ENCODE results near the gene CTAG1A. TPM values are rescaled to one million over a fixed set of nuclear protein-coding genes. Genes with fewer than 3 reads are reported as not detected.
"Not testable (repeated sequence)": the region's sequence is repeated elsewhere in the genome, so short reads cannot be mapped to it uniquely, and the experiment has no call there.

The CTAG1A gene
- total and polyA plus RNA-seq, 2 donors (not counting 1 experiment from before 2014, with no cell fraction given), result not detected

- no CpG with 5 or more reads among the region's 12 CpGs for WGBS (ENCODE audit: insufficient coverage)
- H3K4me1 Mint-ChIP-seq, result not testable (repeated sequence)
These were observed 26.2 kb downstream of the CTAG1A start for GRCh38 chrX:154611146-154611545.

GRCh38 chrX:154613586-154613985 lies 28.7 kb downstream of the CTAG1A start:
- H3K27ac ChIP-seq (ENCODE audit: low read length in 2 of 2); H3K4me2 ChIP-seq (replicated peaks; ENCODE audit: low read depth, low read length, poor library complexity, severe bottlenecking); H3K9me3 Mint-ChIP-seq (ENCODE audit: insufficient read depth); H2AFZ ChIP-seq (ENCODE audit: insufficient read depth, low read depth, low read length, poor library complexity, severe bottlenecking); intact Hi-C loops (cut with micrococcal nuclease); H3K9me3 ChIP-seq (ENCODE audit: control extremely low read depth in 1 of 3, control insufficient read depth in 2 of 3, insufficient read depth in 1 of 3, low read length in 2 of 3); H4K20me1 ChIP-seq (ENCODE audit: control insufficient read depth, insufficient read depth, low read length, poor library complexity, severe bottlenecking); DNase-seq; H3K4me3 Mint-ChIP-seq; H3K27me3 Mint-ChIP-seq; H3K4me3 ChIP-seq (ENCODE audit: control extremely low read depth in 1 of 5, extremely low read depth in 1 of 5, insufficient read depth in 1 of 5, low read depth in 2 of 5, low read length in 4 of 5); ATAC-seq (ENCODE audit: low read depth); CTCF ChIA-PET; H3K4me1 Mint-ChIP-seq; H3K79me2 ChIP-seq (ENCODE audit: control insufficient read depth, insufficient read depth, low read length); H3K27me3 ChIP-seq (replicated peaks in 1 of 4; ENCODE audit: control extremely low read depth in 1 of 4, control insufficient read depth in 3 of 4, insufficient read depth in 4 of 4, low read length in 3 of 4); H3K4me1 ChIP-seq (ENCODE audit: control insufficient read depth in 2 of 2, insufficient read depth in 2 of 2, low read length in 2 of 2); POLR2A ChIA-PET; H3K9ac ChIP-seq (ENCODE audit: low read length); H3K36me3 ChIP-seq (replicated peaks in 1 of 2; ENCODE audit: control extremely low read depth in 1 of 2, control insufficient read depth in 1 of 2, extremely low read depth in 1 of 2, insufficient read depth in 2 of 2, low read length in 1 of 2); H3K27ac Mint-ChIP-seq: not testable (repeated sequence)
- WGBS (ENCODE audit: insufficient coverage), result no CpG with 5 or more reads among the region's 12 CpGs

More at GRCh38 chrX:154611146-154611545, 26.2 kb downstream of the CTAG1A start:
- DNase-seq; H2AFZ ChIP-seq (ENCODE audit: insufficient read depth, low read depth, low read length, poor library complexity, severe bottlenecking); H3K27me3 ChIP-seq (replicated peaks in 1 of 4; ENCODE audit: control extremely low read depth in 1 of 4, control insufficient read depth in 3 of 4, insufficient read depth in 4 of 4, low read length in 3 of 4); H3K4me2 ChIP-seq (replicated peaks; ENCODE audit: low read depth, low read length, poor library complexity, severe bottlenecking); intact Hi-C loops (cut with micrococcal nuclease); H3K79me2 ChIP-seq (ENCODE audit: control insufficient read depth, insufficient read depth, low read length); H4K20me1 ChIP-seq (ENCODE audit: control insufficient read depth, insufficient read depth, low read length, poor library complexity, severe bottlenecking); H3K4me3 ChIP-seq (ENCODE audit: control extremely low read depth in 1 of 5, extremely low read depth in 1 of 5, insufficient read depth in 1 of 5, low read depth in 2 of 5, low read length in 4 of 5); H3K9me3 ChIP-seq (ENCODE audit: control extremely low read depth in 1 of 3, control insufficient read depth in 2 of 3, insufficient read depth in 1 of 3, low read length in 2 of 3); H3K4me3 Mint-ChIP-seq; H3K9me3 Mint-ChIP-seq (ENCODE audit: insufficient read depth); H3K27me3 Mint-ChIP-seq; POLR2A ChIA-PET; H3K4me1 ChIP-seq (ENCODE audit: control insufficient read depth in 2 of 2, insufficient read depth in 2 of 2, low read length in 2 of 2); H3K27ac ChIP-seq (ENCODE audit: low read length in 2 of 2); CTCF ChIA-PET; H3K9ac ChIP-seq (ENCODE audit: low read length); H3K36me3 ChIP-seq (replicated peaks in 1 of 2; ENCODE audit: control extremely low read depth in 1 of 2, control insufficient read depth in 1 of 2, extremely low read depth in 1 of 2, insufficient read depth in 2 of 2, low read length in 1 of 2); ATAC-seq (ENCODE audit: low read depth); H3K27ac Mint-ChIP-seq: not testable (repeated sequence)

- H3K4me1 ChIP-seq (ENCODE audit: control insufficient read depth in 2 of 2, insufficient read depth in 2 of 2, low read length in 2 of 2); H3K27me3 ChIP-seq (replicated peaks in 1 of 4; ENCODE audit: control extremely low read depth in 1 of 4, control insufficient read depth in 3 of 4, insufficient read depth in 4 of 4, low read length in 3 of 4); H3K4me2 ChIP-seq (replicated peaks; ENCODE audit: low read depth, low read length, poor library complexity, severe bottlenecking); H3K27ac ChIP-seq (ENCODE audit: low read length in 2 of 2); H3K4me3 Mint-ChIP-seq; DNase-seq; H3K9me3 ChIP-seq (ENCODE audit: control extremely low read depth in 1 of 3, control insufficient read depth in 2 of 3, insufficient read depth in 1 of 3, low read length in 2 of 3); H3K4me1 Mint-ChIP-seq; intact Hi-C loops (cut with micrococcal nuclease); H2AFZ ChIP-seq (ENCODE audit: insufficient read depth, low read depth, low read length, poor library complexity, severe bottlenecking); H4K20me1 ChIP-seq (ENCODE audit: control insufficient read depth, insufficient read depth, low read length, poor library complexity, severe bottlenecking); H3K9ac ChIP-seq (ENCODE audit: low read length); POLR2A ChIA-PET; ATAC-seq (ENCODE audit: low read depth); H3K36me3 ChIP-seq (replicated peaks in 1 of 2; ENCODE audit: control extremely low read depth in 1 of 2, control insufficient read depth in 1 of 2, extremely low read depth in 1 of 2, insufficient read depth in 2 of 2, low read length in 1 of 2); H3K27ac Mint-ChIP-seq; CTCF ChIA-PET; H3K79me2 ChIP-seq (ENCODE audit: control insufficient read depth, insufficient read depth, low read length); H3K4me3 ChIP-seq (ENCODE audit: control extremely low read depth in 1 of 5, extremely low read depth in 1 of 5, insufficient read depth in 1 of 5, low read depth in 2 of 5, low read length in 4 of 5); H3K9me3 Mint-ChIP-seq (ENCODE audit: insufficient read depth); H3K27me3 Mint-ChIP-seq: not testable (repeated sequence)
- WGBS (ENCODE audit: insufficient coverage), result no CpG with 5 or more reads among the region's 28 CpGs
These were observed 34.2 kb downstream of the CTAG1A start, which contains the start of gene CTAG1B for GRCh38 chrX:154619182-154619581. CTAG1B (minus strand) TSS chrX:154619282; CDS start chrX:154619218, 64 bp downstream.

GRCh38 chrX:154620767-154621414 lies 36.0 kb downstream of the CTAG1A start:
- H3K27me3 Mint-ChIP-seq, result not testable (repeated sequence)

More at GRCh38 chrX:154620767-154621414, 36.0 kb downstream of the CTAG1A start:
- WGBS (ENCODE audit: insufficient coverage), result no CpG with 5 or more reads among the region's 11 CpGs
- H3K27ac ChIP-seq (ENCODE audit: low read length in 2 of 2); H3K4me3 ChIP-seq (ENCODE audit: control extremely low read depth in 1 of 5, extremely low read depth in 1 of 5, insufficient read depth in 1 of 5, low read depth in 2 of 5, low read length in 4 of 5); POLR2A ChIA-PET; H3K27me3 ChIP-seq (replicated peaks in 1 of 4; ENCODE audit: control extremely low read depth in 1 of 4, control insufficient read depth in 3 of 4, insufficient read depth in 4 of 4, low read length in 3 of 4); H3K9me3 ChIP-seq (ENCODE audit: control extremely low read depth in 1 of 3, control insufficient read depth in 2 of 3, insufficient read depth in 1 of 3, low read length in 2 of 3); H3K4me1 ChIP-seq (ENCODE audit: control insufficient read depth in 2 of 2, insufficient read depth in 2 of 2, low read length in 2 of 2); DNase-seq; H3K4me1 Mint-ChIP-seq; H3K9me3 Mint-ChIP-seq (ENCODE audit: insufficient read depth); H3K9ac ChIP-seq (ENCODE audit: low read length); CTCF ChIA-PET; H3K79me2 ChIP-seq (ENCODE audit: control insufficient read depth, insufficient read depth, low read length); H3K4me3 Mint-ChIP-seq; H3K4me2 ChIP-seq (replicated peaks; ENCODE audit: low read depth, low read length, poor library complexity, severe bottlenecking); H2AFZ ChIP-seq (ENCODE audit: insufficient read depth, low read depth, low read length, poor library complexity, severe bottlenecking); H4K20me1 ChIP-seq (ENCODE audit: control insufficient read depth, insufficient read depth, low read length, poor library complexity, severe bottlenecking); H3K36me3 ChIP-seq (replicated peaks in 1 of 2; ENCODE audit: control extremely low read depth in 1 of 2, control insufficient read depth in 1 of 2, extremely low read depth in 1 of 2, insufficient read depth in 2 of 2, low read length in 1 of 2); H3K27ac Mint-ChIP-seq; ATAC-seq (ENCODE audit: low read depth); intact Hi-C loops (cut with micrococcal nuclease): not testable (repeated sequence)

Measured in B cell (primary cell).